Upper lobe of left lung (tissue), 6 donors: ENCODE measurements around the gene SCART1. TPM values are rescaled to one million over a fixed set of nuclear protein-coding genes. Genes with fewer than 3 reads are reported as not detected.

Source experiments
- ATAC-seq, 2 donors: fragments of 200-7000 bp; cut with Tn5 transposase; one replicate each; pipeline ENCODE4 v1.9.1; 2022; ENCODE audit warnings: mild to moderate bottlenecking in 2 of 2, moderate library complexity in 2 of 2; ENCODE audit not compliant: low FRiP score in 2 of 2
- DNase-seq, 2 donors: peaks; one replicate each; pipeline ENCODE4 v3.0.0-alpha.2; 2019 to 2020
- H3K27ac ChIP-seq, 4 donors: fragments of 200-600 bp; sonication (generic); one replicate each; pipeline ENCODE4 v1.5.1; 2016 to 2019
- H3K27me3 ChIP-seq, 4 donors: fragments of 200-600 bp; sonication (generic); one replicate each; pipeline ENCODE4 v1.5.1; 2017 to 2019
- H3K36me3 ChIP-seq, 4 donors: fragments of 200-600 bp; sonication (generic); one replicate each; pipeline ENCODE4 v1.5.1; 2016 to 2019
- H3K4me1 ChIP-seq, 4 donors: fragments of 200-600 bp; sonication (generic); one replicate each; pipeline ENCODE4 v1.5.1; 2018 to 2019
- H3K4me3 ChIP-seq, 4 donors: fragments of 200-600 bp; sonication (generic); one replicate each; pipeline ENCODE4 v1.5.1; 2017 to 2019; ENCODE audit warnings: mild to moderate bottlenecking in 2 of 4, moderate library complexity in 1 of 4
- H3K9me3 ChIP-seq, 4 donors: fragments of 200-600 bp; sonication (generic); one replicate each; pipeline ENCODE4 v1.5.1; 2018 to 2019
- CTCF ChIP-seq, 6 experiments: fragments of 450-650 bp in 4 of 6; fragments of 200-600 bp in 2 of 6; sonication (generic) in 2 of 6; IDR thresholded peaks; one replicate each; pipeline ENCODE4 v1.5.1; 2016 to 2019; ENCODE audit warnings: antibody characterized with exemption in 6 of 6
- EP300 ChIP-seq, 4 donors: sonication (generic); formaldehyde crosslinking; IDR thresholded peaks; one replicate each; pipeline ENCODE4 v1.5.1; 2017; ENCODE audit warnings: antibody characterized with exemption in 4 of 4, control low read depth in 2 of 4
- POLR2A ChIP-seq, 4 donors: fragments of 450-650 bp; IDR thresholded peaks; one replicate each; pipeline ENCODE4 v1.5.1; 2016 to 2017; ENCODE audit warnings: antibody characterized with exemption in 4 of 4, mild to moderate bottlenecking in 2 of 4
- POLR2AphosphoS5 ChIP-seq, 2 donors: sonication (generic); formaldehyde crosslinking; IDR thresholded peaks; one replicate each; pipeline ENCODE4 v1.5.1; 2017; ENCODE audit warnings: antibody characterized with exemption in 2 of 2
- WGBS, 2 donors: methylation state at CpG; one replicate each; pipeline ENCODE4 v1.1.5; 2017 to 2018; 5-methylcytosine and 5-hydroxymethylcytosine counted together
- total RNA-seq, 6 donors: library from RNA; depleted of rRNA in 4 of 6; stranded (reverse); fragments of >200 nt in 4 of 6; gene quantifications; one replicate each; pipeline versions ENCODE4 v1.1.0 to v1.2.1, GENCODE V29; 2016 to 2021
- donor health status: DM: no; HTN: no; CAD: no; lungs with moderate emphysema.
- donor health status: DM: no; HTN: yes; CAD: no; lungs with severe emphysema.

Gene SCART1
- total RNA-seq, 6 donors from 2014 or later, result 1.1 to 31.4 (median 3.4) TPM

- ATAC-seq (peak in 1 of 2 donors; percentile 40), DNase-seq (no peak)
- TF ChIP-seq CTCF (IDR thresholded peaks at IDR 0.05) (no peak), POLR2A (IDR thresholded peaks at IDR 0.05) (no peak), EP300 (IDR thresholded peaks at IDR 0.05) (no peak)
- no peaks in the 10 kb centered on the region for H3K36me3 ChIP-seq
- no peaks in the 10 kb centered on the region for H3K4me1 ChIP-seq
- H3K27me3 ChIP-seq, result no peaks in the 10 kb centered on the region
- no peaks in the 10 kb centered on the region for H3K9me3 ChIP-seq
- no peak overlapping the region for H3K4me3 ChIP-seq
- WGBS, 2 donors, result 89 to 91% methylated on average over 2 of the region's 2 CpGs
- H3K27ac ChIP-seq, result no peak overlapping the region
Observed at GRCh38 chr10:133474027-133474426, 20.3 kb downstream of the SCART1 start.

GRCh38 chr10:133474665-133475424 lies 21.1 kb downstream of the SCART1 start:
- 85 to 86% methylated on average over 4 to 12 of the region's 12 CpGs for WGBS, 2 donors
- H3K36me3 ChIP-seq, result no peaks in the 10 kb centered on the region
- no peaks in the 10 kb centered on the region for H3K9me3 ChIP-seq
- no peaks in the 10 kb centered on the region for H3K27me3 ChIP-seq
- DNase-seq, result peak in 1 of 2 donors; percentile 24
- ATAC-seq, result peak in 1 of 2 donors; percentile 11
- no peak for TF ChIP-seq POLR2AphosphoS5 (IDR thresholded peaks at IDR 0.05)
- no peak for TF ChIP-seq POLR2A (IDR thresholded peaks at IDR 0.05)
- no peak for TF ChIP-seq EP300 (IDR thresholded peaks at IDR 0.05)
- TF ChIP-seq CTCF (IDR thresholded peaks at IDR 0.05), result no peak
- H3K4me1 ChIP-seq, result no peaks in the 10 kb centered on the region
- H3K4me3 ChIP-seq, result no peak overlapping the region
- H3K27ac ChIP-seq, result no peak overlapping the region

DNA sequence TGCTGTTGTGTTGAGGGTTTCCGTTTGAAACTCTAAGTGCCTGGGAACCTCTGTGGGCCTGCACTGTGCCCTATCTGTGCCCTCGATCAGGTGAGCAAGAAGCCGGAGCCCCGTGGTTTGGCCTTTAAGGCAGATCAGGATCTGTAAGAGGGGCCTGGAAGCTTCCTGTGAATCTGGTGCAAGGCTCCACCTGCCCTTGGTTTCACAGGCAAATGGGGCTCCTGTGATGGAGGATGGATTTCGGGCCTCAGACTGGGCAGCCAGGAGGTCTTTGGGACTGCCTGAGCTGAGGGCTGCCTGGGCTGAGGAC lies 21.6 kb downstream of the SCART1 start:
- no peak overlapping the region for H3K4me3 ChIP-seq
- H3K27me3 ChIP-seq, result no peaks in the 10 kb centered on the region
- DNase-seq, result no peak
- ATAC-seq, result peak in 1 of 2 donors; percentile 30
- H3K36me3 ChIP-seq, result no peaks in the 10 kb centered on the region
- H3K4me1 ChIP-seq, result no peaks in the 10 kb centered on the region
- H3K27ac ChIP-seq, result no peak overlapping the region
- no peak for TF ChIP-seq POLR2AphosphoS5 (IDR thresholded peaks at IDR 0.05)
- no peak for TF ChIP-seq EP300 (IDR thresholded peaks at IDR 0.05)
- TF ChIP-seq CTCF (IDR thresholded peaks at IDR 0.05), result no peak
- no peak for TF ChIP-seq POLR2A (IDR thresholded peaks at IDR 0.05)
- 58 to 69% methylated on average over 5 of the region's 5 CpGs for WGBS, 2 donors
- no peaks in the 10 kb centered on the region for H3K9me3 ChIP-seq

GRCh38 chr10:133475821-133476640 lies 22.3 kb downstream of the SCART1 start:
- ATAC-seq (peak in 1 of 2 donors; percentile 15), DNase-seq (peak in 1 of 2 donors; percentile 25)

More at GRCh38 chr10:133475821-133476640, 22.3 kb downstream of the SCART1 start:
- Histone ChIP-seq H3K27me3 (no peaks in the 10 kb centered on the region), H3K4me1 (no peaks in the 10 kb centered on the region), H3K36me3 (no peaks in the 10 kb centered on the region), H3K9me3 (no peaks in the 10 kb centered on the region), H3K27ac (no peak overlapping the region), H3K4me3 (no peak overlapping the region)
- TF ChIP-seq CTCF (IDR thresholded peaks at IDR 0.05), result no peak
- no peak for TF ChIP-seq POLR2AphosphoS5 (IDR thresholded peaks at IDR 0.05)
- TF ChIP-seq POLR2A (IDR thresholded peaks at IDR 0.05), result no peak
- no peak for TF ChIP-seq EP300 (IDR thresholded peaks at IDR 0.05)
- 73 to 79% methylated on average over 8 to 11 of the region's 11 CpGs for WGBS, 2 donors
